Uterus (tissue), 2 donors: Measurements from ENCODE around the gene AURKA.

Source experiments
- POLR2A ChIP-seq, 2 donors: fragments of 450-650 bp; IDR thresholded peaks; one replicate each; pipeline ENCODE4 v1.6.1; 2016; ENCODE audit warnings: antibody characterized with exemption in 2 of 2, mild to moderate bottlenecking in 1 of 2, moderate library complexity in 1 of 2
- TF ChIP-seq, protein P1 (sequence below), 4 experiments: fragments of 200-600 bp in 2 of 4; fragments of 450-650 bp in 2 of 4; sonication (generic) in 2 of 4; IDR thresholded peaks; one replicate each; pipeline ENCODE4 v1.5.1; 2016 to 2019; ENCODE audit warnings: antibody characterized with exemption in 4 of 4, mild to moderate bottlenecking in 2 of 4, moderate library complexity in 1 of 4

- TF ChIP-seq, protein P1, sequence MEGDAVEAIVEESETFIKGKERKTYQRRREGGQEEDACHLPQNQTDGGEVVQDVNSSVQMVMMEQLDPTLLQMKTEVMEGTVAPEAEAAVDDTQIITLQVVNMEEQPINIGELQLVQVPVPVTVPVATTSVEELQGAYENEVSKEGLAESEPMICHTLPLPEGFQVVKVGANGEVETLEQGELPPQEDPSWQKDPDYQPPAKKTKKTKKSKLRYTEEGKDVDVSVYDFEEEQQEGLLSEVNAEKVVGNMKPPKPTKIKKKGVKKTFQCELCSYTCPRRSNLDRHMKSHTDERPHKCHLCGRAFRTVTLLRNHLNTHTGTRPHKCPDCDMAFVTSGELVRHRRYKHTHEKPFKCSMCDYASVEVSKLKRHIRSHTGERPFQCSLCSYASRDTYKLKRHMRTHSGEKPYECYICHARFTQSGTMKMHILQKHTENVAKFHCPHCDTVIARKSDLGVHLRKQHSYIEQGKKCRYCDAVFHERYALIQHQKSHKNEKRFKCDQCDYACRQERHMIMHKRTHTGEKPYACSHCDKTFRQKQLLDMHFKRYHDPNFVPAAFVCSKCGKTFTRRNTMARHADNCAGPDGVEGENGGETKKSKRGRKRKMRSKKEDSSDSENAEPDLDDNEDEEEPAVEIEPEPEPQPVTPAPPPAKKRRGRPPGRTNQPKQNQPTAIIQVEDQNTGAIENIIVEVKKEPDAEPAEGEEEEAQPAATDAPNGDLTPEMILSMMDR (IDR thresholded peaks at IDR 0.05), result no peak
- TF ChIP-seq POLR2A (IDR thresholded peaks at IDR 0.05), result no peak
Measured at GRCh38 chr20:56437196-56437960, 45.4 kb upstream of the AURKA start.
